A172 (cell line): ENCODE data around the gene BMP8A. TPM values are rescaled to one million over a fixed set of nuclear protein-coding genes. Genes with fewer than 3 reads are reported as not detected.
"Not testable (repeated sequence)": the region's sequence is repeated elsewhere in the genome, so short reads cannot be mapped to it uniquely, and the experiment has no call there.

Experiments used
- DNase-seq: peaks from one replicate; pipeline ENCODE4 v3.0.0-alpha.2; 2015; ENCODE audit warnings: low spot score
- total RNA-seq: library from RNA; depleted of rRNA; stranded (reverse); fragments of >200 nt; shearing (Covaris generic); gene quantifications from 2 replicates; pipeline ENCODE4 v1.2.3, GENCODE V29; 2014

The BMP8A gene
- total RNA-seq, 1 experiment from 2014 or later = 0.22 TPM

DNA sequence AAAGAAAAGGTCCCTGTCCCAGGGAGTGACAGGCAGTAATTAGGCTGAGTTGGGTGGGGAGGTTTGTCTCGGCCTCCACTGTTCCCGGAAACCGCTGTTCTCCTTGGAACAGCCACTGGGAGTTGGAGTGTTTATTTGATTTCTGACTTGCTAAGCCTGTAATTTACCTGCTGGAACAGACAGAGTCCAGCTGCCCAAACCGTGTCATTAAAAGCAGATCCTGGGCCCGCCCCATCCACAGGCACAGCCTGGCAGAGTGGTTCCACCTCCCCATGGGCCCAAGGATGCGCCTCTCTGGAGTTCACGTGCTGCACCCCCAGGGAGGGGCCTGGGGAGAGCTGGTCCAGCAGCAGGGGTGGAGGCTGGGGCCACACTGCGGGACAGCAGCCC is 35.7 kb downstream of the BMP8A start:
- DNase-seq = not testable (repeated sequence)

DNA sequence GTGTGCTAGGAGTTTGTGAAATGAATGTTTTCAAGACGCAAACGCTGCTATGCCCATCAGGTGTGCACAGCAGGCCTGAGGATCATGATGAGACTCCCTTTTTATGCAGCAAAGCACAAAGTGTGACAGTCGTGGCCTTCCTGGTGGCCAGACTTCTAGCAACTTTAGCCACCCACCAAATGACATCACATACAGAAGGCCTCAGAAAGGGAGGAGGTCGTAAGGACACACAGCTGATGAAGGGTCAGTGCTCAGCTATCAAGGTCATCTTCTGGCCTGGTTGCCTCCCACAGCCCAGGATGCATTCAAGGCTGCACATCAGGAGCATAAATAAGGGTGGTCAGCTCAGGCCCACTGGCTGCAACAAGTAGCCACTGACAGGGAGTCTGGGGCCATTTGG is 36.6 kb downstream of the BMP8A start:
- no peak for DNase-seq

DNA sequence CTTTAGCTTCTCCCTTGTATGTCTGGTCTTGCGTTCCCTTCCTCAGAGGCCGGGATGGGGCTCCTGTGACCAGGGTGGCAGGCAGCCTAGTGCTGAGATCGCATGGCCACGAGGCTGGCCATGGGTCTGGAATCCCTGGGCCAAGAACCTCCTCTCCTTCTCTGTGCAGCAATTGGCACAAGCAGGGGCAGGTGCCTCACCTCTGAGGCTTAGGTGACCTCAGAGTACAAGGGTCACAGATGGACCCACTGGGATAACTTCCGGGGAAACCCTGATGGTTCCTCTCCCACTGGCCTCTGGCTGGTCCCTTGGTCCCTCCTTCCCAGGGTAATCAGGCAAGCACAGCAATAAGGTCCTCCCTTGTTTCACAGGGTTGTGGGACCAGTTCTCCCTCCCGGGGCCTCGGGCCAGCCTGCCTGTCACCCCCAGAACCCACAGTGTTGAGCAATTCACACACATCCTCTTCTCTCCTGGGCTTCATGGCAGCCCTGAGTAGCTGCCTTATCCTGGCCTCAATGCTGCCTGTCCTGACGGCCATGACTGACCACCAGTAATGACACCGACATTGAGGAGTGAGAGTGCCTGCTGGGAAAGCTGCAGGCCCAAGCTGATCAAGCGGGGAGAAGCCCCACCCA is 38.6 kb downstream of the BMP8A start:
- DNase-seq = no peak

DNA sequence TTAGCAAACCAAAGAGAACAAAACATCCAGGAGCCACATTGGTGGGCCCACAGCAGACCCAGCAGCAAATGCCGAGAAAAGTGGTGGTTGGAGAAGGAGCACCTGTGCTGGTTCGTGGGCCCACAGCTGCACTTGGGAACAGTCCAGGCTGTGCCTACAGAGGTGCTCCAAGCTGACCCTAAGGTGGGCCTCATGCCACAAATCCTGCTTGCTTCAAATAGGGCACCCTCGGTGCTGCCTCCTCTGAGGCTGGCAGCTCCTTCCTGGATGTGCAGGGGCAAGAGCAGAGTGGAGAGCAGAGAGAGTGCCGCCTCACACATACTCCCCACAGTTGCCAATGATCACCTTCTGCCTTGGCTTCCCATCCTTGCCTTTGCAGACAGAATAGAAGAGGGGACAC is 40.1 kb downstream of the BMP8A start:
- no peak for DNase-seq

DNA sequence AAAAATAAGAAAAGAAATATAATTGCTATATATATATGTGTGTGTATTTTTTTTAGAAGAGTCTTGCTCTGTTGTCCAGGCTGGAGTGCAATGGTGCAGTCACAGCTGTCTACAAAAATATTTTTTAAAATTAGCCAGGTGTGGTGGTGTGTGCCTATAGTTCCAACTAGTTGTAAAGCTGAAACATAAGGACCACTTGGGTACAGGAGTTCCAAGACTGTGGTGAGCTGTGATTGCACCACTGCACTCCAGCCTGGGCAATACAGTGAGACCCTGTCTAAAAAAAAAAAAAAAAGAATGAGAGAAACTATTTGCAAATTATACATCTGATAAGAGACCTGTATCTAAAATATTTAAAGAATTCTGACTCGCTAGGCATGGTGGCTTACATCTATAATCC is 42.0 kb downstream of the BMP8A start:
- DNase-seq = no peak

DNA sequence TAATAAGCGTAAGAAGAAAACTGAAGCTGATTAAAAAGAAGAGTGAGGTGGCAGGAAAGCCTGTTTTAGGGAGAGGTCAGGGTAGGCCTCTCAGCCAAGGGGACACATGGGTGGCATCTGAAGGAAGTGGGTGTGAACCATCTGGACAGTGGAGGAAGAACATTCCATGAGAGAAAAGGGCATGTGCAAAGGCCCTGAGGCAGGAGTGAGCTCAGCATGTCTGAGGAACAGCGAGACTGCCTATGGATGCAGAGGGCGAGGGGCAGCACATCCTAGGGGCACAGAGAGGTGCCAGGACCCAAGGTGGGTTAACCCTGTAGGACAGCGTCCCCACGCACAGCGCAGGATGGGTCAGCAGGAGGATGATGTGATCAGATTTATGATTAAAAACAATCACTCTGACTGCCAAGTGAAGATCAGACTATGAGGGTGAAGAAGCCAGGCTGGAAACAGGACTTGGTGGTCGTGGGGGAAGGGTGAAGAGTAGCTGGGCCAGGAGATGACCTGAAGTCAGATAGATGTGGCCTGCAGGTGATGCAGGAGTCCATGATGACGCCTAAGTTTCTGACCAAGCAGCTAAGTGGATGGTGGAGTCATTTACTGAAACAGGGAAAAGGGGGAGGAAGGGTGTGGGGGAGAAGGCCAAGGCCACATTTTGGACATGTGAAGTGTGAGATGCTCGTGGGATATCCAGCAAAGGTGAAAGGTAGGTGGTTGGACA is 47.3 kb downstream of the BMP8A start:
- DNase-seq = no peak

DNA sequence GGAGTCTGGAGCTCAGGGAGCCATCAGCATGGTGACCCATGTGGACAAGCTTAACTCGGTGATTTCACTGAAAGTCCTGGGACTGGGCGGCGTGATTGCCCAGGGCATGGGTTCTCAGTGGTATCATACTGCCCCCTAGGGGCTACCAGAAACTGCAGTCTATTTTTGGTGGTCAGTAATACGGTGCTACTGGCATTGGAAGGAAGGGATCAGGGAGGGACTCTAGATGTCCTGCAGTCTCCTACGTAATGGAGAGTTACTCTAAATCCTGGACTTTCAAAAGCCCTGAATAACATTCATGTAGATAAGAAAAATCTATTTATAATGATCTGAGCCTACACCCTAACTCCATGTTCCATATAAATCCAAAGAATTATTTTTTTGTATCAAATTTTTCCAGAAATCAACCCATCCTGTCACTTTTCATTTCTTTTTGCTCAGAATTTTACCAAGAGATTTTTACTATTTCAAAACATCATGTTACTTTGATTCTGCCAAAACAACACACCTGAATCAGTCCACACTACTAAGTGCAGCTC is 47.9 kb downstream of the BMP8A start:
- DNase-seq = peak; percentile 79

DNA sequence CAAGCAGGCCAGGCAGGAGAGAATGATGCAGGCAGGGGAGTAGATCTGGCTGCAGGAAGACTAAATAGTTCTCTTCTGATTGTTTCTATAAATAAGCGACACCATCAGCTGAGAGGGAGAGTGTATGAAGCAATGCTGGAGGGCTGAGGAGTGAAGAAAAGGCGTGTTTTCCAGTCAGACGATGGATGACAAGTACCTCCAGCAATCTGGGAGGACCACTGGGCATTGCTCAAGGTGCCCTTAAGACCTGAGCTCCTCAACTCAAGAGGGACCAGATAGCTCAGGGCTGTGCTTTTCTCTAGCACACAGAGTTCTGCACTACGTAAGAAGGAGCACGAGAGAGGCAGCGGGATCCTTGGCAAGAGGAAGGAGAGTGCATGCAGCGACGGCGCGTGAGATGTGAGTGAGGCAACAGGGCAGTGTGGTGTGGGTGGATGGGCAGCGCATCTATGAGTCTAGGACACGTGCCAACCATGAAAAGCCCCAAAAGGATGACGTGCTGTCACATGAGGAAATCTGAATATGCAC is 49.1 kb downstream of the BMP8A start:
- no peak for DNase-seq

DNA sequence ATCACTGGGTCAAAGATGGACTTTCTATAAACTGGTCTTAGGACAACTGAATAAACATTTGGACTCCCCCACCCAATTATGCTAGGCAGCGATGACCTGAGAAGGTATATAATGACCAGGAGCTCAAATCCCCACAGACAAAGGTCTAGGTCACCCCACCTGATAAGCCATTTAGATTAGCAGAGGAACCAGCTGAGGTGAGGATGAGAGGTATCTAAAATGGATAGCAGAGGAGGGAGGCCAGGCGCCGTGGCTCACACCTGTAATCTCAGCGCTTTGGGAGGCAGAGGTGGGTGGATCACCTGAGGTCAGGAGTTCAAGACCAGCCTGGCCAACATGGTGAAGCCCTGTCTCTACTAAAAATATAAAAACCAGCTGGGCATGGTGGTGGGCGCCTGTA is 51.5 kb downstream of the BMP8A start:
- no peak for DNase-seq

DNA sequence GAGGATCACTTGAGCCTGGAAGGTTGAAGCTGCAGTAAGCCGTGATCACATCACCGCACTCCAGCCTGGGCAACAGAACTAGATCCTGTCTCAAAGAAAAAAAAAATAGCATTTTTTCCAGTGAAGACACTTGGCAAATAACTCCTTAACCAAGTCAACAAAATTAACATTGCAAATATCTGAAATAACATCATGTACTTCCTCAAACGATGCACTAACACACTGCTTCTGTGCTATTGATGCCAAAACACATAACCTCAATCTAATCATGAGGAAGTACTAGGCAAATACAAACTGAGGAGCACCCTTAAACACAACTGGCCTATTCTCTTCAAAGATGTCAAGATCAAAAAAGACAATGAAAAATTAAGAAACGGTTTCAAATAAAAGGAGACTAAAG is 52.9 kb downstream of the BMP8A start:
- DNase-seq = no peak

DNA sequence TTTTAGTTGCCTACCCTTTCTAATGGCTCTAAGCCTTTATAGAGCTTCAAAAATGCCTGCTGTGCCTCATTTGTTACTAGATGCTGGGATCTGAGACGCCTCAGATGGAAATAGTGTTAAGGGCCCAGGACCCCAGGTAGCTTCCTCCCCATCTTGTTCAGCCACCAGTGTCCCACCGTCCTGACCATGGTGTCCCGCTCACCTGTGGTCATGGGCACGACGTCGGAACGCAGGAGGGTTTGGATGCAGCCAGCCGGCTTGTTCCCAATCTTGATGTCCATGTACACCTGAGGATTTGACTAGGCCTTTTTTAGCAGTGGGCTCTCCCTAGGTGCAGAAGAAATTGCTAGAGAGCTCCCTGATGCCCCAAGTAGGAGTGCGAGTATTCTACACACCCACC is 54.1 kb downstream of the BMP8A start:
- no peak for DNase-seq

DNA sequence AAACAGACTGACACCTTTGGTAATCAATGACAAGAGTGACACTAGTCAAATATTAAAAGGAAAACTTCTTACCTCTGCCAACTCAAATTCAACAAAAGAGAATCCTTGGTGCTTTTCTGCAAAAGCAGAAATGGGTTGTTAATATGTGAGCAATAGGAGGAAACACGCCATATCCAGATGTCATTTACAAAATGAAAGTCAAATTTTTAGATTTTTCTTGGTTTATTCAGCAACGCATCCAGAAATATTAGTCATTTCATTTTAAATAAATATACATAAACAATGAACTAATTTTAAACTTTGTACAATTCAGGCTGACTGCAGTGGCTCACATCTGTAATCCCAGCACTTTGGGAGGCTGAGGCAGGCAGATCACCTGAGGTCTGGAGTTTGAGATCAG is 62.8 kb downstream of the BMP8A start:
- no peak for DNase-seq

DNA sequence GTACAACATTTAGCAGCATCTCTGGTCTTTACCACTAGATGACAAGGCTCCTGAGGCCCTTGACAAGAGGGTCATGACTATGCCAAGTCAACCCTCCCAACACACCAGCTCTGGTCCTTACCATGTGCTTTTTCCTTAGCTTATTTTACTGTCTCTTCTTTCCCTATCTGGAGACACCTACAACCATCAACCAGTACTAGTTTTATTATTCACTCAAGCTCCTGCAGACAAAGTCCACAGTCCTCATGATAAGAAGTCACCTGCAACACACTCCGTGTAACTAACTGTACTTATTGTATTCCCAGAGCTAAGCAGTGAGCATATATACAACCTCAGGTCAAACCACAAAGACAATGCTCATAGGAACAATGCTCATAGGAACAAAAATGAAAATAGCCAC is 69.8 kb downstream of the BMP8A start:
- DNase-seq = no peak

DNA sequence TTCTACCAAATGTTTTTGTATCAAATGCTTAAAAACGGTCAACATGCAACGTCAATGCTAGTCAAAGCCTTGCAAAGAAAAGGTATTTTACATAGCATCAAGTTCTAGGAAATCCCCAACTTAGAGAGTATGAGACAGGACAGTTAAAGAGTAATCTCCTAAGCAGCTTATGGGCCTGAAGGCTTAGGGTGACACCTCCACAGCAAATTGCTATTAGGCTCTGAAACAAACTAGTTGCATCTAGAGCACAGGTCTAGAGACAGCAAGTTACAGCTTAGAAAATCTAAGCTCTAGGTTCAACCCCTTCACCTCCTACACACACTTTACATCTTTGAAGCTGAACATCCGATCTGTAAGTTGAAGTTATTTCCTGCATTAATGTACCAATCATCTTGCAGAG is 71.5 kb downstream of the BMP8A start:
- DNase-seq = no peak

DNA sequence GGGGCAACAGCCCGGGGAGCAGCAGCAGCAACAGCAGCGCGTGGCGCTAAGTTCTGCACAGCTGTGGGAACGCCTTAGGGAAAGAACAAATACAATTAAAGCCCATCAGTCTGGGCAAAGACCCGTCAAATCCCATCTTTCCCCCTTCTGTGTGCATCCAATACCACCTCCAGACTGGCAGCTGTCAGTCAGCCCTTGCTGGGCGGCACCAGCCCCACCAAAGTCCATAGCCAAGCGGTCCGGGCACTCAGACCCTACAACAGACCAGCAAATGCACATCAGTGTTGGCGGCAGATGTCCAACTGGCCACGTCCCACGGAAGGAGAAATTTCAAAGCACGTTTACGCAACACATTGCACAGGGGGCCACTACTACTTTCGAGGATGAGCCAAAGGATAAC is 72.2 kb downstream of the BMP8A start:
- DNase-seq = no peak

DNA sequence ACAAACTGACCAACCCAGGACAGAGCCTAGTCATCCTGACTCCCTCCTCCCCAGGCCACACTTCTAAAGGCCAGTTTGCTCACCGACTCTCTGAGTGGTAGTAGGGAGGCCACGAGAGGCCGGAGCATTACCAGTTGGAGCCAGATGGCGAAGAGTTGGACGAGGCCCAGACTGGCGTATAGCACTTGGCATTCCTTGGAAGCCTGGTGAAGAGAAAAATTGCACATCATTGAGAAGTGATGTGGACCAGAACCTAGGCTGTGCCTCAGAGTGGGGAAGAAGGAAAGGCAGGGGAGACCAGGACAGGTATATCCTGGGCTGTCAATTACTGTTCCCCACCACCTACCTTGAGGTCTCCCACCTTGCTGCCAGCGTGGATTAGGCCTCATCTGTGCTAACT is 72.9 kb downstream of the BMP8A start:
- DNase-seq = no peak

DNA sequence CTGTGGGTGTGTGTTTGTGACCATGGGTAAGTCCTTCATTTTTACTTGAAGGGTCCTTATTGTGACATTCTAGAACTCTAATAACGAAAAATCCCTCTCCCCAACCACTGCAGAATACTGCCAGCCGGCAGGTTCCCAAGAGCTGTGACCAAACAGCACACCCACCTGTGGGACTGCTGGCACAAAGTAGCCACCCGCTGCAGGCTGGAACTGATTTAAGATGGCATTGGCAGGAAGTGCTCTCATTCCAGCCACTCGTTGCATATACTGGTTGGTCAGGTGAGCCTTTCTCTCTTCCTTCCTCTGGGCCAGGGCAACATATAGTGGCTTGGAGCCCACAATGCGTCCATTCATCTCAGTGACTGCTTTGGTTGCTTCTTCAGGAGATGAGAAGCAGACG is 73.5 kb downstream of the BMP8A start:
- DNase-seq = no peak

DNA sequence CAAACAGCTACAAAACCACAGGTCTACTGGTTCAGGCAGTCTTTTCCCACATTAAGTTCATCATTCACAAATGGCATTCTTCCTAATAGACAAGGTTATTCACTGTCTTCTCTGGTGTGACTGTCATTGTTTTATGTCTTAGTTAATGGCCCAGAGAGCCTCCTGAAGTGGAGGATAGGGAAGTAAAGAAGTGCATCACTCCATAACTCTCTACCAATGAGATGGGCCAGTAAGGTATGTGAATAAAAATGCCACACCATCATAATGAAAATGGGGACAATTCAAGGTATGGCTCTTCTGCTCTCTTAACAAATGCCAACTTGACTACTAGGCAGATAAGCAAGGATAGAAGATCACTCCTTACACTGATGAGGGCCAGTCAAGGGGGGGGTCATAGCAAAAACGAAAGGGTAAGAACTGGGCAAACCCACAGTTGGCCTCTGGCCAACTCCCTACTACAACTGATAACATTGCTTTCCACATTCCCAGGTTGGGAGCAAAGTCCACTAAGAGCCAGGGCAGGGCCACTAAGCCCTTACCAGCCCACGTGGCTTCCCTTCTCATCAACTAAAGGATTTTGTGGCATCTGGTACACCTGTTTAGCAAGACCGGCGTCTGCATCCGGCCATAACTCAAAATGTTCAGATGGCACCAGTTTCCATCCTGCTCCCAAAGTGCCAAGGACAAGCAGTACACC is 75.2 kb downstream of the BMP8A start:
- DNase-seq = no peak

DNA sequence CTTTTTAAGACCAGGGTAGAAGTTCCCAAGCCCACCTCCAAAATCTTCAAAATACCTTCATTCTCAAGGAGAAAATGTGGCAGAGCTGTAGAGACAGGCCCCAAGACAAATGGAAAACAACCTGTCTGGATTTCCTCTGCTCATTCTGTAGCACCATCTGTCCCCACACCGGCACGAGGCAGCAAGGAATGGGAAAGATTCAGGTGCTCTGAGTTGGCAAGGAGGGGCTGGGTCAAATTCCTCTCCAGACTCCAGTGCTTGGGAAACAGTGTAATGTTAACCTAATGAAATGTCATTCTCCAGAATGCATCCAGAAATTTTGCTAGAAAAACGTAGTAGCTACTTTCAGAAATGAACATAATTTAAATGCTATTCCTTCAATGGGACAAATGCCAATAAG is 75.9 kb downstream of the BMP8A start:
- no peak for DNase-seq

DNA sequence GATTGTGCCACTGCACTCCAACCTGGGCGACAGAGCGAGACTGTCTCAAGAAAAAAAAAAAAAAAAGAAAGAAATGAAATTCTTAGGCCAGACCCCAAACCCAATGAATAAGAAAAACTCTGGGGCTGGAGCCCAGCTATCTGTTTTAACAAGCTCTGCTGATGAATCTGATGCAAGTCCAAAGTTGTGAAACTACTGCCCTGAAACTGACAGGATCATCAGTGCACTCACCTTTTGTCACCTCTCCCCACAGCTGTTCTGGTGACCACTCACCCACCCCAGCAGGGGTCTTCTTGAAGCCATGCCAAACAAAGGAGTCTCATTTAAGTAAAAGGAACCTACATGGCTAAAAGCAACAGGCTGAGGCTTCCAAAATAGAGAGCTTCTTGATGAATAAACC is 76.8 kb downstream of the BMP8A start:
- DNase-seq = no peak

DNA sequence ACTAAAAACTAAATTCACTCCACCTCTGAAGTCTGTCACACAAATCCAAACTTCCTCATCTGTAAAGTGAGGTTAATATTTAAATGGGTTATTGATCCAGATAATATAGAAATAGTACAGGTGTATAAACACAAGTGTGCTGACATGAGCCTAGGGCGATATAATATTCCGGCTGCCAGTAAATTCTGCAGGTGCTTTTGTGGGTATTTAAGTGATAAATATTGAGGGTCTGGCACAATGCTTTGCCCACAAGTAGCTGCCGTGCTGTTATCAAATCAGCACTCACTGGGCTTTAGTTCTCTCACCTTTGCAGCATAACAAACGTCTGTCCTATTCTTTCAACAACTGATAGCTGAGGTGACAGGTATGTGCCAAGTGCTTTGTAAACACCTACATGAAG is 77.6 kb downstream of the BMP8A start:
- DNase-seq = no peak

DNA sequence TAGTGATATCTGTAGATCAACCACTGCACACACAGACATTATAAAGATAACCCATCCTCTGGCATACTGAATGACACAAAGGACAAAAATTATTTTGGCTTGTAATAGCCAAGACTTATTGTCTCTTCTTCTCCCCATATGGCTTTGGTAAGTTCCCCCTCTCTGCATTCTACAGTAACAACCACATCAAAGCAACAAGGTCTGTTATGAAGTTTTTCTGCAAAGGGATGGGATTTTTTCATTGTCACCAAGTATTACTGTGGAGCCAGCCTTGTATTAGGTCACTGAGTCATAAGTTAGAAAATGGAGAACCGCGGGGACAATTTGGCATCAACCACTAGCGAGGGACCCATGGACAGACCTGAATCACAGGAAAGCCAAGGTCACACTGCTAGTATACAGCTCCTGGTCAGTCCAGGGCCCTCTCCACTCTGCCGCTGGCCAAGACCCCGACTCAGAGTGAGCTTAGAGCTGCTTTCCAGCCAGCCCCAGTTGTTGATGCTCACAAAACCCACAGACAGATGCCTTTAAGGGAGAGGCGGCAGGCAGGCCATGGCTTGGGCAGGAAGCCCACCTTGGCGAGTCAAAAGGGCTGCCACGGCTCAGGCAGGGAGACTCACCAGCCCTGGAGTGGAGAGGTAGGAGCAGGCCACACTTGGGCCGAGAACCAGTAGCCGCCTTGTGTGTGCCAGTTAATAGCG is 79.2 kb downstream of the BMP8A start:
- no peak for DNase-seq
